Cardiac muscle cell (in vitro differentiated cells and primary cell): ENCODE results near the gene POU6F2. TPM values are rescaled to one million over a fixed set of nuclear protein-coding genes. Genes with fewer than 3 reads are reported as not detected.

Source experiments
- DNase-seq, 2 donors: peaks; one replicate each; pipeline versions ENCODE4 v3.0.0 to v3.0.0-alpha.2; 2010 to 2017; ENCODE audit warnings: low read depth in 1 of 2, low spot score in 1 of 2
- H3K27ac ChIP-seq: fragments of 200-600 bp; sonication (generic); 2 replicates; pipeline ENCODE4 v1.5.1; 2016
- H3K27me3 ChIP-seq: fragments of 200-600 bp; sonication (generic); 2 replicates; pipeline ENCODE4 v1.6.0; 2016; ENCODE audit warnings: control low read depth
- H3K36me3 ChIP-seq: fragments of 200-600 bp; sonication (generic); 2 replicates; pipeline ENCODE4 v1.5.1; 2016; ENCODE audit warnings: control low read depth
- H3K4me1 ChIP-seq: fragments of 200-600 bp; sonication (generic); 2 replicates; pipeline ENCODE4 v1.8.1; 2017; ENCODE audit warnings: low read depth, mild to moderate bottlenecking, mixed run types
- H3K4me3 ChIP-seq: fragments of 200-600 bp; sonication (generic); 2 replicates; pipeline ENCODE4 v1.5.1; 2016; ENCODE audit warnings: mild to moderate bottlenecking
- H3K9me3 ChIP-seq: fragments of 200-600 bp; sonication (generic); 2 replicates; pipeline ENCODE4 v1.5.1; 2017; ENCODE audit warnings: low read depth, mild to moderate bottlenecking, control low read depth
- CTCF ChIP-seq: IDR thresholded peaks from 2 replicates; pipeline ENCODE4 v1.5.1; 2012; ENCODE audit warnings: low read depth, mild to moderate bottlenecking, low read length
- polyA plus RNA-seq: library from polyadenylated mRNA; unstranded; fragments of >200 nt; fragmentation: Nextera tagmentation; extraction: Ambion mirVana; gene quantifications from 2 replicates; pipeline ENCODE4 v1.2.1, GENCODE V29; 2016
- total RNA-seq: library from RNA; depleted of rRNA; stranded (reverse); fragments of >200 nt; gene quantifications from 2 replicates; pipeline ENCODE4 v1.2.3, GENCODE V29; 2016

Gene POU6F2
- total and polyA plus RNA-seq, 2 experiments from 2014 or later: 1.7 to 3.6 TPM

DNA sequence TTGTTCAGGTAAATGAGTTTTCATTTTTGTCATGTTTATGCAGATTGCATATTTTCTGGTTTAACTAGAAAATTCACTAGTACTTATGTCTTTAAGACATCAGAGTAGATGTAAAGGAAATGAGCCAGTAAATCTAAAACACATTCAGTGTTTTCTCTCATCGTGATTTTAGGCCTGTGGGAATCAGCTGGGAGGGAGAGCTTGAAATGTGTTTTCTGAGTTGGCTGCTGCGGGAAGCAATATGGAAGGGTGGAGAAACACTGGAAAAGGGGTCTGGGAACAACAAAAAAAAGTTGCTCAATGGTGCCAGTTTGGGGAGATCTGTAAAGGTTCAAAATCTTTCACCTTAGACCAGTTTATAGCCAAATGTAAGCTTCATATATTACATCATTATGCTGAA, 284.1 kb downstream of the POU6F2 start:
- no peak for DNase-seq

DNA sequence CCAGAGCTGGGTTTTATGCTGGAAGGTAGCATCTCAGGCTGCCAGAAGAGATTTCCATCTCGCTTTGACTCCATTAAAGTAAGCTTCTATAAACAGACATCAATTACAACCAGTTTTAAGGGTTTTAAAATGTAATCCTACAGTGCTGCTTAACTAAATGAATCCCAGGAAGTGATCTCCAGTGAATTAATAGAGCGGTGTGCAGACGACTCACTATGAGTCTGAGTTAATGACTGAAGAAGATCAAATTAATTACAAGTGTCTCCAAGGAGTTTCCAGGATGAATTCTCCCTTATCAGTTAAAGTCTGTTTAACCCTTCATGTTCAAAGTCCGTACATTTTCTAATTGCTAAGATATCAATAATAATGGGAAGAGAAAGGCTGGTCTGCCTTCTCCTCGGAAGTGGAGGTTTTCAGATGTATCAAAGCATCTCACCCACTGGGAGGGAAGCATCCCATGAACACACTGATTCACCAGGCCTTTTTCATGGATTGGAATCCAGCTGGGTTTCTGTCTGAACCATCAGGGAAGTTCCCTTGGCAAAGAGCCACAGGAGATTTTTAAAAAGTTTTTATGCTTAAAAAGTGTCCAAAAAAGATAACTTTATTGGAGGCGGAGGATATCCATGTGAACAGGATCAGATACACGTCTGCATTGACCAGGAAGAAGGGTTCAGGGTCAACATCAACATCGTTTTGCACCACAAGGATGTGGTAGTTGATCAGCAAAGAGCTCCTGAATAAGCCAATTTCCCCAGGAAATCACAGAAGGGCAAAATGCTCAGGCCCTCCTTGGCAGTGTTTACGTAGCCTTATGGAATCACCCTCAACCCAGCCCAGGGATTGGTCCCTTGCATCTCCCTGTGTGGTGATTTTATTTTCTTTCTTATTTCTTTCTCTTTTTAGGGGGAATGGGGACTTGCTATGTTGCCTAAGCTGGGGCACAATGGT, 288.2 kb downstream of the POU6F2 start:
- H3K9me3 ChIP-seq: no peaks in the 10 kb centered on the region
- TF ChIP-seq CTCF: no peak
- no peaks in the 10 kb centered on the region for H3K27me3 ChIP-seq
- DNase-seq: no peak
- H3K4me1 ChIP-seq: no peaks in the 10 kb centered on the region
- H3K27ac ChIP-seq: no peak overlapping the region
- H3K4me3 ChIP-seq: no peak overlapping the region
- H3K36me3 ChIP-seq: no peaks in the 10 kb centered on the region

More for the DNA sequence above, 284.1 kb downstream of the POU6F2 start:
- Histone ChIP-seq H3K4me1 (no peaks in the 10 kb centered on the region), H3K9me3 (no peaks in the 10 kb centered on the region), H3K27ac (no peak overlapping the region), H3K27me3 (no peaks in the 10 kb centered on the region), H3K36me3 (no peaks in the 10 kb centered on the region), H3K4me3 (no peak overlapping the region)
- TF ChIP-seq CTCF: no peak

DNA sequence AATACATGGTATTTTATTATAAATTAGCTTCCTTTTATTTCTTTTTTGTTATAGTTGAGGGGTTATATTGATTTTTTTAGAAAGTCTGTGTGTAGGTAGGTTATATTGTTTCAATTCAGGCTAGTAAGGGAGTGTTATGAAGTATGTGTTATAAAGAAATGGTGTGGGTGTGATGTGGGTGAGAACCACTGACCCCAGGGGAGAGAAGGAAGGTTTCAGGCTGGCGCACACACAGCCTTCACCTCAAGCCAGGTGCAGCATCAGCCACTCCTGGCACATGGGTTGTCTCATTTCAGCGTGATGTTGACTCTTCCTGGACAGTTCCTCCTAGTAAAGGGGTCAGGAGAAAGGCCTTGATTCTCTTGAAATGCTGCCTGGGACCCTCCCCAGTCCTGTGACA, 291.3 kb downstream of the POU6F2 start:
- no peak for TF ChIP-seq CTCF
- H3K27ac ChIP-seq: no peak overlapping the region
- no peaks in the 10 kb centered on the region for H3K9me3 ChIP-seq
- no peaks in the 10 kb centered on the region for H3K4me1 ChIP-seq
- no peak for DNase-seq
- H3K36me3 ChIP-seq: no peaks in the 10 kb centered on the region
- no peaks in the 10 kb centered on the region for H3K27me3 ChIP-seq
- no peak overlapping the region for H3K4me3 ChIP-seq

- no peaks in the 10 kb centered on the region for H3K4me1 ChIP-seq
- DNase-seq: no peak
- no peaks in the 10 kb centered on the region for H3K27me3 ChIP-seq
- no peak overlapping the region for H3K4me3 ChIP-seq
- H3K27ac ChIP-seq: no peak overlapping the region
- H3K9me3 ChIP-seq: no peaks in the 10 kb centered on the region
- H3K36me3 ChIP-seq: no peaks in the 10 kb centered on the region
- TF ChIP-seq CTCF: no peak
Measured at GRCh38 chr7:39270018-39270417, 292.3 kb downstream of the POU6F2 start.

DNA sequence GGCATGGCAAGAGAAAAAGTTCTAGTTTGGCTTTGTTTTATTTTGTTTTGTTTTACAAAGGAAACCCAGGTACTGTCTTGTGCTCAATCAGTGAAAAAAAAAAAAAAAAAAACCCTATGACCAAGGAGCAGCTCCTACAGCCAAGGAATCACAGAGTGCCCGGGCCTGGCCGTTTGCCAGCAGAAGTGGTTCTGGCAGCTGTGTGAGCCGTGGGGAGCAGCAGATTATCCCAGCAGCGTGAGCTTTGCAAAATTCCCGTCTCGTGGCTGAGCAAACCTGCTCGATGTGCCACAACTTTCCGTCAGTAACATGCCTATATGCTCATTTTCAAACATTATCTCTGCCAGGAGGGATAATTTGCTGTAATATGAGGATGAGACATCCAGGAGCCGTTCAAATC, 293.7 kb downstream of the POU6F2 start:
- no peak overlapping the region for H3K4me3 ChIP-seq
- H3K27ac ChIP-seq: no peak overlapping the region
- H3K27me3 ChIP-seq: no peaks in the 10 kb centered on the region
- H3K36me3 ChIP-seq: no peaks in the 10 kb centered on the region
- TF ChIP-seq CTCF: no peak
- no peaks in the 10 kb centered on the region for H3K9me3 ChIP-seq
- DNase-seq: peak; percentile 31 to 73
- no peaks in the 10 kb centered on the region for H3K4me1 ChIP-seq
